ENCODE results near the gene PPP2R2C.

PPP2R2C gene

GRCh38 chr4:6281436-6282313 is 190.7 kb downstream of the PPP2R2C start:
- H3K4me3 ChIP-seq (ENCODE audit: low read depth, low read length) = no peak overlapping the region
- TF ChIP-seq CTCF (IDR thresholded peaks at IDR 0.05; ENCODE audit: low read depth, low read length, missing control alignments) = no peak
- DNase-seq (ENCODE audit: low read depth) = no peak

- H3K4me3 ChIP-seq (ENCODE audit: low read depth, low read length) = no peak overlapping the region
- DNase-seq (ENCODE audit: low read depth) = no peak
- no peak for TF ChIP-seq CTCF (IDR thresholded peaks at IDR 0.05; ENCODE audit: low read depth, low read length, missing control alignments)
These were observed 191.9 kb downstream of the PPP2R2C start for GRCh38 chr4:6280365-6280996.

- no peak for TF ChIP-seq CTCF (IDR thresholded peaks at IDR 0.05; ENCODE audit: low read depth, low read length, missing control alignments)
- no peak overlapping the region for H3K4me3 ChIP-seq (ENCODE audit: low read depth, low read length)
- no peak for DNase-seq (ENCODE audit: low read depth)
These were observed 192.7 kb downstream of the PPP2R2C start for GRCh38 chr4:6279582-6280289.

- DNase-seq (ENCODE audit: low read depth) = peak; percentile 41
- TF ChIP-seq CTCF (IDR thresholded peaks at IDR 0.05; ENCODE audit: low read depth, low read length, missing control alignments) = no peak
- H3K4me3 ChIP-seq (ENCODE audit: low read depth, low read length) = no peak overlapping the region
These were observed 193.6 kb downstream of the PPP2R2C start for GRCh38 chr4:6278801-6279197.

- no peak for DNase-seq (ENCODE audit: low read depth)
- TF ChIP-seq CTCF (IDR thresholded peaks at IDR 0.05; ENCODE audit: low read depth, low read length, missing control alignments) = no peak
- H3K4me3 ChIP-seq (ENCODE audit: low read depth, low read length) = no peak overlapping the region
These were observed 194.2 kb downstream of the PPP2R2C start for GRCh38 chr4:6277935-6278800.

- H3K4me3 ChIP-seq (ENCODE audit: low read depth, low read length) = no peak overlapping the region
- no peak for DNase-seq (ENCODE audit: low read depth)
- TF ChIP-seq CTCF (IDR thresholded peaks at IDR 0.05; ENCODE audit: low read depth, low read length, missing control alignments) = no peak
These were observed 195.1 kb downstream of the PPP2R2C start for GRCh38 chr4:6277139-6277802.
